Endothelial cell of umbilical vein (primary cell): ENCODE results near the gene DAW1. TPM values are rescaled to one million over a fixed set of nuclear protein-coding genes. Genes with fewer than 3 reads are reported as not detected.

Experiments used
- BruUV-seq: library from RNA; stranded (reverse); fragments of 400-500 nt; replicated peaks from 2 replicates; lab custom pipeline; 2021; lab: Mats Ljungman, UMichigan
- CTCF ChIA-PET: fragments of 300-600, 350-600 bp; sonication (Branson Sonifier 250); formaldehyde crosslinking; loops from one replicate; lab custom pipeline; 2021; ENCODE audit warnings: antibody characterized with exemption, inconsistent platforms; lab: Charles Lee
- POLR2A ChIA-PET: fragments of 300-600, 350-600 bp; sonication (Branson Sonifier 250); formaldehyde crosslinking; loops from one replicate; lab custom pipeline; 2021; ENCODE audit warnings: antibody characterized with exemption, inconsistent platforms; lab: Charles Lee
- DNase-seq: peaks from one replicate; pipeline ENCODE4 v3.0.0-alpha.2; 2011; ENCODE audit warnings: low read depth, low spot score
- FAIRE-seq: peaks from 2 replicates; lab custom pipeline; 2011; peaks lifted over from hg19 to GRCh38; lab: Jason Lieb, UNC
- H2AFZ ChIP-seq: 2 replicates; pipeline ENCODE4 v1.6.0; 2012; ENCODE audit warnings: low read depth, low read length, control low read depth, inconsistent platforms
- H3K27ac ChIP-seq: 2 replicates; pipeline ENCODE4 v1.5.1; 2011; ENCODE audit warnings: low read depth, mild to moderate bottlenecking, control low read depth, low read length, moderate library complexity; ENCODE audit not compliant: insufficient read depth
- H3K27me3 ChIP-seq, 2 experiments: 2 replicates each; pipeline versions ENCODE4 v1.6.0 to v1.6.1; 2011; ENCODE audit warnings: low read length in 2 of 2, mixed read lengths in 1 of 2; ENCODE audit not compliant: control insufficient read depth in 2 of 2, insufficient read depth in 2 of 2
- H3K36me3 ChIP-seq, 2 experiments: 2 replicates in 1 of 2; 3 replicates in 1 of 2; pipeline ENCODE4 v1.5.1; 2011; ENCODE audit warnings: low read length in 2 of 2, mild to moderate bottlenecking in 1 of 2, moderate library complexity in 1 of 2; ENCODE audit not compliant: control insufficient read depth in 2 of 2, insufficient read depth in 2 of 2; ENCODE audit errors: extremely low read depth in 1 of 2
- H3K4me1 ChIP-seq: 3 replicates; pipeline ENCODE4 v1.5.1; 2011; ENCODE audit warnings: mild to moderate bottlenecking, low read length; ENCODE audit not compliant: control insufficient read depth, insufficient read depth; ENCODE audit errors: extremely low read depth
- H3K4me2 ChIP-seq: 2 replicates; pipeline ENCODE4 v1.6.1; 2011; ENCODE audit warnings: low read length, control low read depth, mixed read lengths; ENCODE audit not compliant: insufficient read depth
- H3K4me3 ChIP-seq, 3 experiments: fragments of 200-600 bp in 1 of 3; sonication (generic), shearing (Covaris generic) in 1 of 3; replicated peaks in 1 of 3; 2 replicates each; pipeline ENCODE4 v1.5.1; 2011 to 2016; ENCODE audit warnings: control low read depth in 3 of 3, low read length in 3 of 3, mild to moderate bottlenecking in 2 of 3, inconsistent platforms in 1 of 3, low read depth in 1 of 3, moderate library complexity in 1 of 3; ENCODE audit not compliant: insufficient read depth in 1 of 3
- H3K79me2 ChIP-seq: 2 replicates; pipeline ENCODE4 v1.6.0; 2012; ENCODE audit warnings: low read length, inconsistent platforms; ENCODE audit not compliant: control insufficient read depth, insufficient read depth
- H3K9ac ChIP-seq: replicated peaks from 2 replicates; pipeline ENCODE3; 2011; ENCODE audit warnings: low read length, control low read depth; ENCODE audit not compliant: insufficient read depth; ENCODE audit errors: extremely low read depth
- H3K9me1 ChIP-seq: replicated peaks from 3 replicates; pipeline ENCODE4 v1.6.0; 2011; ENCODE audit warnings: mild to moderate bottlenecking, low read length; ENCODE audit not compliant: control insufficient read depth, insufficient read depth; ENCODE audit errors: extremely low read depth
- H3K9me3 ChIP-seq: replicated peaks from 2 replicates; pipeline ENCODE4 v1.5.1; 2012; ENCODE audit warnings: low read length, inconsistent platforms; ENCODE audit not compliant: control insufficient read depth, insufficient read depth
- H4K20me1 ChIP-seq: replicated peaks from 2 replicates; pipeline ENCODE3; 2011; ENCODE audit warnings: mild to moderate bottlenecking, low read length; ENCODE audit not compliant: control insufficient read depth, insufficient read depth; ENCODE audit errors: extremely low read depth
- EZH2 ChIP-seq: IDR thresholded peaks from 2 replicates; pipeline ENCODE4 v1.6.1; 2012; ENCODE audit warnings: borderline replicate concordance, low read depth, mild to moderate bottlenecking, moderate library complexity, low read length, inconsistent platforms; ENCODE audit not compliant: severe bottlenecking
- FOS ChIP-seq: IDR thresholded peaks from 2 replicates; pipeline ENCODE4 v1.6.1; 2011; ENCODE audit warnings: mild to moderate bottlenecking, low read length, moderate library complexity, borderline replicate concordance; ENCODE audit not compliant: insufficient read depth
- GATA2 ChIP-seq: IDR thresholded peaks from 2 replicates; pipeline ENCODE4 v1.7.0; 2011; ENCODE audit warnings: low read depth, mild to moderate bottlenecking, moderate library complexity, mixed read lengths, low read length; ENCODE audit not compliant: insufficient read length, insufficient read depth
- JUN ChIP-seq: IDR thresholded peaks from 2 replicates; pipeline ENCODE4 v1.6.1; 2011; ENCODE audit warnings: borderline replicate concordance, low read depth; ENCODE audit not compliant: insufficient read length, insufficient read depth
- MYC ChIP-seq: IDR thresholded peaks from one replicate; pipeline ENCODE4 v1.6.1; 2011; ENCODE audit warnings: mild to moderate bottlenecking, low read depth, low read length
- POLR2A ChIP-seq: IDR thresholded peaks from 2 replicates; pipeline ENCODE4 v1.6.1; 2012; ENCODE audit warnings: low read depth, mild to moderate bottlenecking, control low read depth, low read length
- POLR2AphosphoS5 ChIP-seq: IDR thresholded peaks from 2 replicates; pipeline ENCODE4 v1.6.1; 2012; ENCODE audit warnings: low read depth, mild to moderate bottlenecking, control low read depth, low read length, moderate library complexity; ENCODE audit not compliant: insufficient read depth
- dilution Hi-C: fragments of 300-500 bp; cut with MboI; formaldehyde crosslinking; loops from one replicate; pipeline ENCODE4 v1.15.0; 2019; ENCODE audit warnings: low sequenced_read_pairs; ENCODE audit not compliant: extremely low pct_ligation_motif_present
- intact Hi-C: fragments of 100-400 bp; cut with micrococcal nuclease; formaldehyde crosslinking; loops from one replicate; pipeline ENCODE4 v1.10.0; 2022
- polyA plus RNA-seq, 4 experiments: library from polyadenylated mRNA; depleted of rRNA in 3 of 4; stranded (reverse) in 3 of 4; unstranded in 1 of 4; fragments of >200 nt; gene quantifications; 2 replicates each; pipeline versions ENCODE4 v1.2.1 to v1.2.3, GENCODE V29; 2011 to 2012; ENCODE audit warnings: missing spikeins in 1 of 4
- total RNA-seq: library from RNA; stranded (reverse); gene quantifications from 2 replicates; pipeline ENCODE4 v1.2.3, GENCODE V29; 2021
- TF ChIP-seq, protein P1 (sequence below), 2 donors: IDR thresholded peaks; 1 replicate in 1 of 2; 2 replicates in 1 of 2; pipeline ENCODE4 v1.5.1; 2011; ENCODE audit warnings: low read length in 2 of 2, mild to moderate bottlenecking in 2 of 2, moderate library complexity in 2 of 2, control low read depth in 1 of 2, inconsistent platforms in 1 of 2, low read depth in 1 of 2; ENCODE audit not compliant: insufficient read depth in 1 of 2; ENCODE audit errors: extremely low read depth in 1 of 2
- TF ChIP-seq, protein P2 (sequence below): IDR thresholded peaks from 2 replicates; pipeline ENCODE4 v1.6.1; 2011; ENCODE audit not compliant: insufficient read depth, insufficient read length

The DAW1 gene
- total and polyA plus RNA-seq, 2 donors (not counting 3 experiments of a cell fraction or from before 2014, with no cell fraction given): 1.2 to 2.0 TPM

- H3K9me3 ChIP-seq: no peaks in the 10 kb centered on the region
- no peaks in the 10 kb centered on the region for H3K9me1 ChIP-seq
- no peak overlapping the region for H3K9ac ChIP-seq
- H3K4me3 ChIP-seq: no peak overlapping the region
- BruUV-seq: no TSS peak
- dilution Hi-C loops (no loop called here), intact Hi-C loops (loop anchor here (10.0 kb wide), 1 partner anchor 1503 kb away; no protein-coding TSS in a partner anchor)
- no peak for FAIRE-seq
- CTCF ChIA-PET: interaction anchor here (0.6 to 1.7 kb wide), 3 partner anchors 9 to 41 kb away, joined by 3 to 5 read pairs (median 4); no protein-coding TSS in a partner anchor
- H3K27me3 ChIP-seq: no peaks in the 10 kb centered on the region
- H3K79me2 ChIP-seq: no peaks in the 10 kb centered on the region
- H2AFZ ChIP-seq: no peak overlapping the region
- TF ChIP-seq MYC (no peak), FOS (no peak), POLR2A (no peak), GATA2 (no peak), JUN (no peak), EZH2 (no peak), POLR2AphosphoS5 (no peak)
- TF ChIP-seq, protein P1, sequence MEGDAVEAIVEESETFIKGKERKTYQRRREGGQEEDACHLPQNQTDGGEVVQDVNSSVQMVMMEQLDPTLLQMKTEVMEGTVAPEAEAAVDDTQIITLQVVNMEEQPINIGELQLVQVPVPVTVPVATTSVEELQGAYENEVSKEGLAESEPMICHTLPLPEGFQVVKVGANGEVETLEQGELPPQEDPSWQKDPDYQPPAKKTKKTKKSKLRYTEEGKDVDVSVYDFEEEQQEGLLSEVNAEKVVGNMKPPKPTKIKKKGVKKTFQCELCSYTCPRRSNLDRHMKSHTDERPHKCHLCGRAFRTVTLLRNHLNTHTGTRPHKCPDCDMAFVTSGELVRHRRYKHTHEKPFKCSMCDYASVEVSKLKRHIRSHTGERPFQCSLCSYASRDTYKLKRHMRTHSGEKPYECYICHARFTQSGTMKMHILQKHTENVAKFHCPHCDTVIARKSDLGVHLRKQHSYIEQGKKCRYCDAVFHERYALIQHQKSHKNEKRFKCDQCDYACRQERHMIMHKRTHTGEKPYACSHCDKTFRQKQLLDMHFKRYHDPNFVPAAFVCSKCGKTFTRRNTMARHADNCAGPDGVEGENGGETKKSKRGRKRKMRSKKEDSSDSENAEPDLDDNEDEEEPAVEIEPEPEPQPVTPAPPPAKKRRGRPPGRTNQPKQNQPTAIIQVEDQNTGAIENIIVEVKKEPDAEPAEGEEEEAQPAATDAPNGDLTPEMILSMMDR (IDR thresholded peaks at IDR 0.05; ENCODE audit: extremely low read depth in 1 of 2, insufficient read depth in 1 of 2, low read depth in 1 of 2, low read length in 2 of 2): no peak
- TF ChIP-seq, protein P2, sequence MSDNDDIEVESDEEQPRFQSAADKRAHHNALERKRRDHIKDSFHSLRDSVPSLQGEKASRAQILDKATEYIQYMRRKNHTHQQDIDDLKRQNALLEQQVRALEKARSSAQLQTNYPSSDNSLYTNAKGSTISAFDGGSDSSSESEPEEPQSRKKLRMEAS: no peak
- no peaks in the 10 kb centered on the region for H3K4me1 ChIP-seq
- DNase-seq: no peak
- no peaks in the 10 kb centered on the region for H4K20me1 ChIP-seq
- POLR2A ChIA-PET: no interaction called here
- H3K36me3 ChIP-seq: no peaks in the 10 kb centered on the region
- H3K27ac ChIP-seq: no peak overlapping the region
- H3K4me2 ChIP-seq: no peak overlapping the region
Observed at GRCh38 chr2:227932001-227932400, 60.6 kb downstream of the DAW1 start.
